Right lung (tissue), 10 donors: ENCODE measurements around the gene KCNN2. TPM values are rescaled to one million over a fixed set of nuclear protein-coding genes. Genes with fewer than 3 reads are reported as not detected.

Experiments
- DNase-seq, 2 donors: peaks; one replicate each; pipeline ENCODE4 v3.0.0-alpha.2; 2013
- long read RNA-seq, 8 donors: transcript quantifications; one replicate each; lab custom pipeline, GENCODE V29; 2026
- polyA plus RNA-seq, 5 donors: library from polyadenylated mRNA; unstranded; fragments of 120-200 nt; gene quantifications; one replicate each; pipeline versions ENCODE4 v1.2.1 to v1.2.3, GENCODE V29; 2013; ENCODE audit warnings: inconsistent platforms in 1 of 5, low replicate concordance in 1 of 5; ENCODE audit not compliant: insufficient read length in 5 of 5, insufficient read depth in 1 of 5

KCNN2 gene
- 1 to 10 TPM; 1.8 to 4.6 (median 3.3) TPM for polyA plus RNA-seq
- long read RNA-seq, donor 1: 0 reads
- long read RNA-seq, donor 2: 0 reads
- long read RNA-seq, donor 3: 0 reads
- long read RNA-seq, donor 4: 0 reads
- long read RNA-seq, donor 5: 0 reads
- long read RNA-seq, donor 6: 0 reads
- long read RNA-seq, donor 7: 0 reads
- long read RNA-seq, donor 8: 0 reads

- DNase-seq: peak; percentile 66 to 72
Measured at GRCh38 chr5:114361724-114362196, at the start of gene KCNN2. TSS of gene KCNN2 (plus strand) at chr5:114362070. CDS start at chr5:114362140, 70 bp downstream.

- DNase-seq: no peak
Measured at GRCh38 chr5:114312658-114313057, 49.2 kb upstream of the KCNN2 start.

GRCh38 chr5:114314061-114314460 is 47.8 kb upstream of the KCNN2 start:
- no peak for DNase-seq

GRCh38 chr5:114316167-114316566 is 45.7 kb upstream of the KCNN2 start:
- DNase-seq: no peak

- no peak for DNase-seq
Measured at GRCh38 chr5:114317751-114318150, 44.1 kb upstream of the KCNN2 start.

GRCh38 chr5:114319236-114319635 is 42.6 kb upstream of the KCNN2 start:
- DNase-seq: no peak

GRCh38 chr5:114319821-114320220 is 42.0 kb upstream of the KCNN2 start:
- DNase-seq: no peak

- DNase-seq: no peak
Measured at GRCh38 chr5:114324282-114324681, 37.6 kb upstream of the KCNN2 start.

GRCh38 chr5:114325541-114325940 is 36.3 kb upstream of the KCNN2 start:
- peak; percentile 16 to 44 for DNase-seq

- no peak for DNase-seq
Measured at GRCh38 chr5:114327474-114327873, 34.4 kb upstream of the KCNN2 start.

- no peak for DNase-seq
Measured at GRCh38 chr5:114327987-114328386, 33.9 kb upstream of the KCNN2 start.

- no peak for DNase-seq
Measured at GRCh38 chr5:114330916-114331531, 30.8 kb upstream of the KCNN2 start.

GRCh38 chr5:114332493-114332892 is 29.4 kb upstream of the KCNN2 start:
- no peak for DNase-seq

- no peak for DNase-seq
Measured at GRCh38 chr5:114332925-114333324, 28.9 kb upstream of the KCNN2 start.

- no peak for DNase-seq
Measured at GRCh38 chr5:114335391-114335790, 26.5 kb upstream of the KCNN2 start.

GRCh38 chr5:114339108-114339507 is 22.8 kb upstream of the KCNN2 start:
- DNase-seq: no peak

- no peak for DNase-seq
Measured at GRCh38 chr5:114346181-114346580, 15.7 kb upstream of the KCNN2 start.

GRCh38 chr5:114355086-114355830 is 6.6 kb upstream of the KCNN2 start:
- no peak for DNase-seq

GRCh38 chr5:114358329-114358728 is 3.5 kb upstream of the KCNN2 start:
- DNase-seq: no peak

GRCh38 chr5:114360357-114360756 is 1.5 kb upstream of the KCNN2 start:
- no peak for DNase-seq

- DNase-seq: peak; percentile 21 to 24
Measured at GRCh38 chr5:114360816-114361723, 800 bp upstream of the KCNN2 start.
